Breast epithelium (tissue), 3 donors: ENCODE results near the gene THY1.

Experiments
- CTCF ChIP-seq, 3 donors: fragments of 450-650 bp; IDR thresholded peaks; one replicate each; pipeline ENCODE4 v1.5.1; 2016 to 2017; ENCODE audit warnings: antibody characterized with exemption in 3 of 3, mild to moderate bottlenecking in 3 of 3, moderate library complexity in 3 of 3
- POLR2A ChIP-seq: fragments of 450-650 bp; IDR thresholded peaks from one replicate; pipeline ENCODE4 v1.6.1; 2016; ENCODE audit warnings: antibody characterized with exemption, mild to moderate bottlenecking, moderate library complexity
- POLR2AphosphoS5 ChIP-seq, 3 donors: sonication (generic); formaldehyde crosslinking; IDR thresholded peaks; one replicate each; pipeline ENCODE4 v1.6.1; 2017; ENCODE audit warnings: antibody characterized with exemption in 3 of 3

DNA sequence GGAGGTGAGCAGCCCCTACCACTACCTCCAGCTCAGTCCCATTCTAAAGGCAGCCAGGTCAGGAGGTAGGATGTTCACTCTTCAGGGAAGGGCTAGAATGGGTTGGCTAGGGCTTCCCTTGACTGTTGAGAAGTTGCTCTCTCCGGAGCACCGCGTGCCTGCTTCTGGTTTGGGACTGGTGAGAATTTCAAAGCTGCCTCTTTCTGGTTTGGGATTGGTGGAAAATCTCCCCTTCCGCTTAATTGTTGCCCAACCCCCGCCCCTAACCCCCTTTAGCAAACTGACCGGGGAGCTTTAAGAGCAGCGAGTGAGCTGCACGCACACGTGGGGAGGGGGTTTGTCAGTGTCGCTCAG is 42.2 kb downstream of the THY1 start:
- TF ChIP-seq POLR2AphosphoS5 (IDR thresholded peaks at IDR 0.05), result no peak
- no peak for TF ChIP-seq CTCF (IDR thresholded peaks at IDR 0.05)
- TF ChIP-seq POLR2A, result no peak
